ENCODE results near the gene ARHGAP42. TPM values are rescaled to one million over a fixed set of nuclear protein-coding genes. Genes with fewer than 3 reads are reported as not detected.

The ARHGAP42 gene
- total and polyA plus RNA-seq, 8 donors, result 2.3 to 119 (median 39.3) TPM

DNA sequence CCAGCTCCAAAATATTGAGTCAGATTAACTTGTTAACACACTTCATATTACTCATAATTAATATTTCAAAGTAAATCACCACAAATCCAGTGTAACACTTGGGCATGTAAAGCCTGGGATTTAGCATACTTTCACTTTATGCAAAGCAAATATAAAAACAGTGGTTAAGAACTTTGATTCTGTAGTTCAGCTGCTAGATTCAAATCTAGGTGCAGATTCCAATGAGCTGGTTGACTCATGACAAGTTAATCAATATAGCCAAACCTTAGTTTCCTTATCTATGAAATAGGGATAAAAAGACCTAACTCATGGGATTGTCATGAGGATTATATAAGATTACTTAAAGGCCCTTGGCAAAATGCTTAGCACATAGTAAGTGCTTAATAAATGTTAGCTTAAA lies 45.9 kb downstream of the ARHGAP42 start:
- H3K9me3 ChIP-seq, result no peaks in the 10 kb centered on the region

GRCh38 chr11:100734743-100735527 lies 47.8 kb downstream of the ARHGAP42 start:
- Histone ChIP-seq H3K4me1 (peaks cover 0 to 66% (median 28%) of the 10 kb centered on the region in 4 donors), H3K27ac (peak overlapping the region in 2 of 5 donors; percentile 44 to 74), H3K36me3 (no peaks in the 10 kb centered on the region), H3K4me3 (no peak overlapping the region), H3K27me3 (no peaks in the 10 kb centered on the region), H3K9me3 (no peaks in the 10 kb centered on the region)
- TF ChIP-seq POLR2AphosphoS5 (IDR thresholded peaks at IDR 0.05) (no peak), EP300 (IDR thresholded peaks at IDR 0.05) (no peak), CTCF (IDR thresholded peaks at IDR 0.05) (no peak), POLR2A (IDR thresholded peaks at IDR 0.05) (no peak)
- intact Hi-C loops (cut with DNase I; ENCODE audit: low total_unique reads), result no loop called here
- DNase-seq, result no peak
- WGBS, 5 donors, result 34 to 82% (median 57%) methylated on average over 1 of the region's 1 CpG

More for the DNA sequence above, 45.9 kb downstream of the ARHGAP42 start:
- TF ChIP-seq CTCF (IDR thresholded peaks at IDR 0.05), result no peak
- TF ChIP-seq POLR2A (IDR thresholded peaks at IDR 0.05), result no peak
- no peak for TF ChIP-seq EP300 (IDR thresholded peaks at IDR 0.05)
- no peak for TF ChIP-seq POLR2AphosphoS5 (IDR thresholded peaks at IDR 0.05)
- peak overlapping the region in 2 of 5 donors; percentile 7 to 30 for H3K27ac ChIP-seq
- H3K4me1 ChIP-seq, result peaks cover 0 to 47% (median 16%) of the 10 kb centered on the region in 4 donors
- DNase-seq, result no peak
- no peak overlapping the region for H3K4me3 ChIP-seq
- no peaks in the 10 kb centered on the region for H3K27me3 ChIP-seq
- intact Hi-C loops (cut with DNase I; ENCODE audit: low total_unique reads), result no loop called here
- H3K36me3 ChIP-seq, result no peaks in the 10 kb centered on the region

GRCh38 chr11:100735949-100736675 lies 49.0 kb downstream of the ARHGAP42 start:
- no peak for TF ChIP-seq POLR2AphosphoS5 (IDR thresholded peaks at IDR 0.05)
- TF ChIP-seq CTCF (IDR thresholded peaks at IDR 0.05), result no peak
- no peak for TF ChIP-seq EP300 (IDR thresholded peaks at IDR 0.05)
- no peak for TF ChIP-seq POLR2A (IDR thresholded peaks at IDR 0.05)
- Histone ChIP-seq H3K27ac (peak overlapping the region in 4 of 5 donors; percentile 44 to 74 (median 66)), H3K4me3 (no peak overlapping the region), H3K36me3 (no peaks in the 10 kb centered on the region), H3K4me1 (peaks cover 10 to 74% (median 38%) of the 10 kb centered on the region in 4 donors), H3K9me3 (no peaks in the 10 kb centered on the region), H3K27me3 (no peaks in the 10 kb centered on the region)
- intact Hi-C loops (cut with DNase I; ENCODE audit: low total_unique reads), result no loop called here
- WGBS, 5 donors, result 64 to 82% (median 69%) methylated on average over 5 of the region's 5 CpGs
- no peak for DNase-seq

DNA sequence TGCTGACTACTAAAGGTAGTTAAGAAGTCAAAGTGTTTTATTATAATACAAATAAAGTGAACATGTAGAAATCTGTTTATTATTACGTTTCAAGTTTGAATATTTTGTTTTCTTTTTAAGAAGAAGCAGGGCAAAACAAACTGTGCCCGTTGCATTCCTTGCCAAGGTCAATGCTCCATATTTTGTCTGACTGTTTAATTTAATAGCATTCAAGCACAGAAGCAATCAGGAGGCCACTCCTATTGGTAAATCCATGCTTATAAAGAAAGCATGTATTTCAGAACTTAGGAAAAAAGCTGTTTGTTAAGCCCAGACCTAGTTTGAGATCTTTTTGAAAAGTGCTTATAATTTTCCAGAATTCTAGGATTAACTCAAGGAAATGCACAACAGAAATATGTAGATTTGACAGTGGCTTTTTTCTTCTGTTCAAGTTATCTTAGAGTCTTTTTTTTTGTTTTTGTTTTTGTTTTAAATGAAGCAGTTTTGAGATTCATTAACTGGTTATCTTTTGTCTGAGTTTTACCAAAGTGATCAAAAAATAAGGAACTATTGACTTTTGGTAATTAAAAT lies 51.7 kb downstream of the ARHGAP42 start:
- DNase-seq, result no peak
- TF ChIP-seq POLR2AphosphoS5 (IDR thresholded peaks at IDR 0.05) (no peak), POLR2A (IDR thresholded peaks at IDR 0.05) (no peak), EP300 (IDR thresholded peaks at IDR 0.05) (no peak), CTCF (IDR thresholded peaks at IDR 0.05) (no peak)
- H3K4me1 ChIP-seq, result peaks cover 13 to 64% (median 38%) of the 10 kb centered on the region in 4 donors
- H3K36me3 ChIP-seq, result no peaks in the 10 kb centered on the region
- no peaks in the 10 kb centered on the region for H3K27me3 ChIP-seq
- peak overlapping the region in 2 of 5 donors; percentile 52 to 62 for H3K27ac ChIP-seq
- no peak overlapping the region for H3K4me3 ChIP-seq
- intact Hi-C loops (cut with DNase I; ENCODE audit: low total_unique reads), result no loop called here
- 11 to 20% (median 14%) methylated on average over 2 of the region's 2 CpGs for WGBS, 5 donors
- H3K9me3 ChIP-seq, result no peaks in the 10 kb centered on the region

Measured in stomach (tissue), 9 donors.